ENCODE results near the gene LAMP2.
"Not testable (repeated sequence)": the region's sequence is repeated elsewhere in the genome, so short reads cannot be mapped to it uniquely, and the experiment has no call there.

Gene LAMP2

DNA sequence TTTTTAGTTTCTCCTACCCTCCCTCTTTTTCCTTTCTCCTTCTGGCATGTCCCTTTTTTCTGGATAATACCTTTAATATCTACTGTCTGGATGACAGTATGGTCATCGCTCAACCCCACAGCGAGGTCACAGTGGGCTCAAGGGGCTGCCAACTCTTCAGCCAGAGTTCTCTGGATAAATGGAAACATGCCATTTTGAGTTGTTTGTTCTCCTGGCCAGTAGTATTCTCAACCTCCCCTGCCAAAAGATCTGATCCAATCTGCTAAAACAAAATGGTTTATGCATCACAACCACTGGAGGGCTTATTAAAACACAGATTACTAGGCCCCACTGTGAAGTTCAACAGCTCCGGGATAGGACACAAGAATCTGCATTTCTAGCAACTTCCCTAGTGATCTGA lies 5.0 kb upstream of the LAMP2 start:
- FAIRE-seq = no peak

DNA sequence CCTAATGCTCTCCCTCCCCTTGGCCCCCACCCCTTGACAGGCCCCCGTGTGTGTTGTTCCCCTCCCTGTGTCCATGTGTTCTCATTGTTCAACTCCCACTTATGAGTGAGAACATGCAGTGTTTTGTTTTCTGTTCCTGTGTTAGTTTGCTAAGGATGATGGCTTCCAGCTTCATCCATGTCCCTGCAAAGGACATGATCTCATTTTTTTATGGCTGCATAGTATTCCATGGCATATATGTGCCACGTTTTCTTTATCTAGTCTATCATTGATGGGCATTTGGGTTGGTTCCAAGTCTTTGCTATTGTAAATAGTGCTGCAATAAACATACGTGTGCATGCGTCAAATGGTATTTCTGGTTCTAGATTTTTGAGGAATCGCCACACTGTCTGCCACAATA lies 561 bp upstream of the LAMP2 start:
- FAIRE-seq; DNase-seq (ENCODE audit: insufficient read length, low spot score): not testable (repeated sequence)

More for the DNA sequence above, 5.0 kb upstream of the LAMP2 start:
- no peak for TF ChIP-seq POLR2A (IDR thresholded peaks at IDR 0.05; ENCODE audit: low read depth, low read length)
- no peak for DNase-seq (ENCODE audit: insufficient read length, low spot score)

DNA sequence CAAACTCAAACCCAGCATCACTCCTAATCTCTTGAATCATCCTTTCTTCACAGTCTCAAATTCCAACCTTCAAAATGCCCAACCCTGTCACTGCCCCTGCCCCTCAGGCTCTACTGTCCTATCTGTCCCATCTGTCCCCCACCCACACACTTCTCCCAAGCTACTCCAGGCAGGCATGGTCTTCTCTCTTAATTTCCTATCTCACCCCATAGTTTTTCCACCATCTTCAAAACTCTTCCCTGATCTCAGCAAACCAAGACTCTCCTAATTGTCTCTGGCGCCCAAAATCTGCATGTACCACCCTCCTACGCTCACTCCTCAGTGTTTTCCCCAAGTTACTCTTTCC lies 644 bp downstream of the LAMP2 start:
- no peak for FAIRE-seq
- no peak for DNase-seq (ENCODE audit: insufficient read length, low spot score)
- no peak for TF ChIP-seq POLR2A (IDR thresholded peaks at IDR 0.05; ENCODE audit: low read depth, low read length)

DNA sequence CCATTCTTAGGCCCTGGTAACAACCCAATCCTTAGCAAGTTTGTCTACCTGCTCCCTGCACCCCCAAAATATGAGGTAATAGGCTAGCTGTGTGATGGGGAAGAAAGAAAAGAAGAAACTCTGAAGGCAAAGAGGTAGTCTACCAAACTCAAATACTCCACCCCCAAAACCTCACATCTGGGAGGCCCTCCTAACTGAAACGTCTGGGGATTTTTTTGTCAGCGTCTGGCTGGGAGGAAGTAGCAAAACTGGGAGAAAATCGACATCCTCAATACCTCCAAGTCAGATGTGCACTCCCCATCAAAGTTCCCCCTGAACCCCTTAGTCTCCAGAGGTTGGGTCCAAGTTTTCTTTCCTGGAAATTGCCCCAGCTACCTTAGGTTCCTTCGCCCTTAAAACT lies 1.0 kb downstream of the LAMP2 start:
- no peak for FAIRE-seq
- TF ChIP-seq POLR2A (IDR thresholded peaks at IDR 0.05; ENCODE audit: low read depth, low read length) = no peak
- no peak for DNase-seq (ENCODE audit: insufficient read length, low spot score)

DNA sequence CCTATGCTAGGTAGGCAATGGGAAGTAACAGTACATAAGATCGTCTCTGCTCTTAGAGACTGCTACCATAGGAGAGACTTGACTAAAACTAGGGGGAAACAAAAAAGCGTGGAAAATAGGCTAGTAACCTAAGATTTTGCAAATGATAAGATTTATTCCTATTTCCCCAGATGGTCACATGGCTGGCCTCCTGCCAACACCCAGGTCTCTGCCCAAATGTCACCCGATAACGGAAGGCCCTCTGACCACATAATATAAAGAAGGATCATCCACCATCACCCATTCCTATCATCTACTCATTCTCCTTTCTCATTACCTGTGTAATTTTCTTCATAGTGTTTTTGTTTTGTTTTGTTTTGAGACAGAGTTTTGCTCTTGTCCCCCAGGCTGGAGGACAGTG lies 4.7 kb downstream of the LAMP2 start:
- FAIRE-seq (no peak), DNase-seq (ENCODE audit: insufficient read length, low spot score) (no peak)
- TF ChIP-seq POLR2A (IDR thresholded peaks at IDR 0.05; ENCODE audit: low read depth, low read length) = no peak

DNA sequence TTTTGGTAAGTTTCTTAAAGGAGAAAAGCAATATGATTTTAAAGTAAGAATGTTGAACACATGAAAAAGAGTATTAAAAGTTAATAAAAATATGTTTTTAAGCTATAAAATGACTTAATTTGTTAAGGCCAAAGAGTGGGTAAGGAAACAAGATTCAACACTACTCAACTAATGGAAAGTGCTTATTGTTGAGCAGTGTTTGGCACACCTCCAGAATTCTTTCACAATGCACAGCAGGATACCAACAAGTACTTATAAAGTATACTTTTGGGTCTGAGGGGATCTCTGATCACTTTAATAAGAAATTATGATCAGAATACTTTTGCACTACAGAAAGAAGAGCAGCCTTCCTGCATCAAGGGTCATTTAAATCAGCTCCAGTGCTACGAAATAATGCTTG lies 5.9 kb downstream of the LAMP2 start:
- no peak for TF ChIP-seq POLR2A (IDR thresholded peaks at IDR 0.05; ENCODE audit: low read depth, low read length)
- DNase-seq (ENCODE audit: insufficient read length, low spot score) (no peak), FAIRE-seq (no peak)

DNA sequence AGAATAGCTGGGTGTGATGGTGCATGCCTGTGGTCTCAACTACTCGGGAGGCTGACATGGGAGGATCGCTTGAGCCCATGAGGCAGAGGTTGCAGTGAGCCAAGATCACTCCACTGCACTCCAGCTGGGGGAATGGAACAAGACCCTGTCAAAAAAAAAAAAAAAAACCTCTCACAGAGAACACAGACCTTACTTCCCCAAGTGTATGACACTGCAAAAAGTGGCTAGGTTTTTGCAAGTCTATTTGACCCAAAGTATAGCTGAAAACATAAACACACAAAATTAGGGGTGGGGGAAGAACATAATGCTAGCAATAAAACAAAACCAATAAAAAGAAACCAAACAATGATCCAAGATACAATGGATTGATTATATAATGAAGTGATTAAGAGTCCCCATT lies 6.7 kb downstream of the LAMP2 start:
- FAIRE-seq (no peak), DNase-seq (ENCODE audit: insufficient read length, low spot score) (no peak)
- no peak for TF ChIP-seq POLR2A (IDR thresholded peaks at IDR 0.05; ENCODE audit: low read depth, low read length)

DNA sequence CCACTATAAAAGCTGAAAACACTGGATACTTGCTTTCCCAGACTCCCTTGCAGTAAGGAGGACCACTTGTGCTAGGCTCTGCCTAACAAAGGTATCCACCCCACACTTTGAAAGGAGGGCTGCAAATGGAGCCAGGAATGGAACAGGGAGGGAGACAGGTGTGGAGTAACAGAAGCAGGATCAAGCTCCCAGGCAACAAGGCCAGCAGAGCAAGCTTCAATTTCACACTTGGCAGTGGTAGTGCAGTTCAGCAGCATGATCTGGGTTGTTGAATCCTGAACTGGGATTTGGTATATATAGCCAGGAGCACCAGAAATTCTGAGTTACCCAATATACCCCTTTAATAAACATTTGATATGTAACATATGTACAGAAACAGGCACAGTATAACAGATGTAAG lies 9.8 kb downstream of the LAMP2 start:
- TF ChIP-seq POLR2A (IDR thresholded peaks at IDR 0.05; ENCODE audit: low read depth, low read length) = no peak
- DNase-seq (ENCODE audit: insufficient read length, low spot score) = no peak
- no peak for FAIRE-seq

DNA sequence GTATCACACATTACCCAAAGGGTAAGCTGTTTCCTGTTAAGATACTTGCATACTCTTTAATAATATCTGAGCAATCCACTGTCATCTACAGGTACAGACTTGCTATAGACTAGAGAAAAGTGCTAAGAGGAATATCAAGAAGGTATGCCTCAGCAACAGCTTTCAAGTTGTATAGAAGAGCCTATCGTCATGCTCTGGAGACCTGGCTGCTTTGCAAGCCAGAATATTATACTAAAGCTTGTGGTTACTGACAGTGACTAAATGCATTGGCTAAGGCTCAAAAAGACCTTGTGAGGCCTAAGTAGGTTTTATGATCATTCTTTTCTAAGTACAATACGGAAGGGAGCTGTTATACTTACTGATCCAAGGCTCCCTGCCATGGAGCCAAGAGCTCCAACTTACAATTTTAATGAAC lies 11.3 kb downstream of the LAMP2 start:
- FAIRE-seq = peak; percentile 91
- no peak for TF ChIP-seq POLR2A (IDR thresholded peaks at IDR 0.05; ENCODE audit: low read depth, low read length)
- peak; percentile 13 for DNase-seq (ENCODE audit: insufficient read length, low spot score)

DNA sequence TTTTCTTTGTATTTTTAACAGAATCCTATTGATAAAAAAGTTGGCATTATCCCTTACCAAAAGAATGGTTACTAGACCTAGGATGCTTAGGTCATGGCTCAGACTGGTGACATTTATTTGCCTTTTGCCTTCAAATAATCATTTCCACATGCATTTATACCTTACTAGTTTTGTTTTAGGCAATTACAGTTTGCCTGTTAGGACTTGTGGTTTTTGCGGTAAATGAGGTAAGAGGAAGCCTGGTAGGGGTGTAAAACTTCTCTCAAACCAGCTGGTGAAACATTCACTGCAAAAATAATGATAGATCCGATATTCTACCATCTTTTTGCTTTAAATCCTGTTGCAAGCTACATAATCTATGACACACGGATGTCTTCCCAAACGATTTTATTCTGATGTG lies 12.1 kb downstream of the LAMP2 start:
- no peak for TF ChIP-seq POLR2A (IDR thresholded peaks at IDR 0.05; ENCODE audit: low read depth, low read length)
- DNase-seq (ENCODE audit: insufficient read length, low spot score) (no peak), FAIRE-seq (peak; percentile 86)

DNA sequence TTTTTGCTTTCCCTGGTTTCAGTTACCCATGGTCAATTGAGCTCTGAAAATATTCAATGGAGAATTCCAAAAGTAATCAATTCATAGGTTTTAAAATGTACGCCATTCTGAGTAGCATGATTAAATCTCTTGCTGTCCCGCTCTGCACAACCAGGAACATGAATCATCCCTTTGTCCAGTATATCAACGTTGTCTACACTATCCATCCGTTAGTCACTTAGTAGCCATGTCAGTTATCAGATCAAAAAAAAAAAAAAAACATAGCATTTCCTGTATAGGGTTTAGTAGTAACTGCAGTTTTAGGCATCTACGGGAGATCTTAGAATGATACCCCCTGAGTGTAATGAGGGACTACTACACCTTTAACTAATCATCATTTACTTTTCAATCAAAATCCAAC lies 15.1 kb downstream of the LAMP2 start:
- no peak for TF ChIP-seq POLR2A (IDR thresholded peaks at IDR 0.05; ENCODE audit: low read depth, low read length)
- FAIRE-seq = peak; percentile 89
- no peak for DNase-seq (ENCODE audit: insufficient read length, low spot score)

DNA sequence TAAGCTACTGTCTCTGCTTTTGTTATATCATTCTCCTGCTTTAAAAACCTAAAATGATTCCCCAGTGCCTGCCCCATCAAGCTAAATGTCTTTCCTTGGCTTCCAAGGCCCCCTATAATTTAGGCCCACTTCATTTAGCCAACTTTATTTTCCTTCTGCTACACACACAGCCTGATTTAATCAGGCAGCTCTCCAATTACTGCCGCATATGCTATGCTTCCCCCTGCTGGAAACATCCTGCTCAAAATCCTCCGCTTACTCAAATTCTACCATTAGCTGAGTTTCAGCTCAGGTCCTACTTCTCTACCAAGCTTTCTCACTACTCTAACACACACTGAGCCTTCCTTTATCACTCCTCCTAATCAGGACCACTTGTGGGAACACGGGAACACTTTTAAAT lies 17.0 kb downstream of the LAMP2 start:
- FAIRE-seq = no peak
- no peak for DNase-seq (ENCODE audit: insufficient read length, low spot score)
- no peak for TF ChIP-seq POLR2A (IDR thresholded peaks at IDR 0.05; ENCODE audit: low read depth, low read length)

DNA sequence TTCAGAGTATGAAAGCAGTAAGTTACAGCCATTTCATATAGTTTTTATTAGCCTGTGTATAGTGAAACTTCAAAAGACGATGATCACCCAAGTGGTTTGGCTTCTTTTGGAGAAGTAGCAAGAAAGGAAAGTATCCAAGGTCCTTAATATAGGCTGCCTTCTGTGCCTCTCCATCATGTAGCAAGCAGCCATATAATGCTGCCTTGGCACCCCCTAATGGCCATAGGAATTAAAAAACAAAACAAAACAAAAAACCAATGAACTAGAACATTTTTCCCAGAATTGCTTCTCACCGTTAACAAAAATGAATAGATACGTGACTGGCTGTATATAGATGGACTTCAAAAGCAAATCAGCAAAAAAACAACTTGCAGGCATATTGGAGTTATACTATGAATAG lies 18.9 kb downstream of the LAMP2 start:
- FAIRE-seq = no peak
- TF ChIP-seq POLR2A (IDR thresholded peaks at IDR 0.05; ENCODE audit: low read depth, low read length) = no peak
- no peak for DNase-seq (ENCODE audit: insufficient read length, low spot score)

DNA sequence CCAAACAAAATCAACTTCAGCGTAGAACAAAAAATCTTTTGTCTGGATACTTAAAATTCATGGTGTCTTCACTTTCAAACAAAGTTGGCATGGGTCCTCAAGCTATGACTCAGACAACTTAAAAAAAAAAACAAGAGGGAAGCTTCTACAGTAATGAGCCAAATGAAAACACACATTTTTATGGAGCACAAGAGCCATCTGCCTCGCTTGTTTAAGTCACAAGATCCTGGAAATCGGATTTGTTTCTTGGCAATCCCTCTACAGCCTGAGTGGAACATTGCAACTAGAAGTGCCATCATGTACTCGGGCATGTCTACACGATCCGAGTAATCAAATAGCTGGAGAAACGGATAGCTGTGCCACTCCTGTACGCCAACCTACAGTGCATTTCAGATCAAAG lies 22.6 kb downstream of the LAMP2 start:
- FAIRE-seq (no peak), DNase-seq (ENCODE audit: insufficient read length, low spot score) (no peak)
- no peak for TF ChIP-seq POLR2A (IDR thresholded peaks at IDR 0.05; ENCODE audit: low read depth, low read length)

DNA sequence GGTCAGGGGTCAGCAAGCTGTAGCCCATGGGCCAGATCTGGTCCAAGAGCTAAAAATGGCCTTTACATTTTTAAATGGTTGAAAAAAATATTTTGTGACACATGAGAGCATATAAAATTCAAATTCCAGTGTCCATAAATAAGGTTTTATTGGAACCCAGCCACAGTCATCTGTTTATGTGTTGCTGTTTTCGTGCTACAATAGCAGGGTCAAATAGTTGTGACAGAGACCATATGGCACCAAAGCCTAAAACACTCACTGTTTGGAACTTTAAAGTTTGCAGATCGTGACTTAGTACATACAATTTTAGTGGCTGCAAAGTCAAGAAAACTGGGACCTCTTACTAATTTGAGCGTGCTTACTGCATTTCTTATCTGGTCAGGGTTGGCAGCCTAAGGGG lies 29.2 kb downstream of the LAMP2 start:
- TF ChIP-seq POLR2A (IDR thresholded peaks at IDR 0.05; ENCODE audit: low read depth, low read length) = no peak
- no peak for DNase-seq (ENCODE audit: insufficient read length, low spot score)
- no peak for FAIRE-seq

DNA sequence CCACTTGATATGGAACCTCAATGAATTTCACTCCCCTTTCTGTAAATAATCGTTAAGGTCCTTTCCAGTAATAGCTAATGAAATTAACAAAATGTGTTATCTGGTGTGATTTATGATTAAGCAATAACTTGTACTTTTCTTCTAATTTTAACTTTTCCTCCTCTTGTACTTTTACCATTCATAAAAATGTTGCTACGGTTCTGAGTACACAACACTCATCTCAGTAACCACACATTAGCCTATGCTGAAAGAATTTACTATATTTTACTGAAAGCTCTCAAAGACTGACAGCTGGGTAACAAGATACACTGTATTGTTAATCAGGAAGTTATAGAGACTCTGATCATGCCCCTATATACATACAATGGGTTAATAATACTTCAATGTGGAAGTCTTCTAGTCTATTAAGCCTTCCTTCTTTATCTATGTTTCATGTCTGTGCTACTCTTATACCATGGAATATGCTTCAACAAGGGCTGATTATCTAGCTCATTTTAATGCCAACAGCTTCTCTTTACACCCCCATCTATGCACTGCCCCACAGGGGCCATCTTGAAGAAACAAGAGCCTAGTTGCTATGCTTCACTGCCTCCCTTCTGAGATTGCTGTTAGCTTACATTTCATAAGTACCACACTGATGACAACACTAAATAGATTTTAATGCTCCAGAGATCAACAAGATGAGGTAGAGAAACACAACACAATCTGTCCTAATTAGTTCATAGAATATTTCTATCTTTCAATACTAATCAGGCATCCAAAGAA lies 39.1 kb downstream of the LAMP2 start:
- FAIRE-seq (no peak), DNase-seq (ENCODE audit: insufficient read length, low spot score) (no peak)
- TF ChIP-seq POLR2A (IDR thresholded peaks at IDR 0.05; ENCODE audit: low read depth, low read length) = no peak
